Mesendoderm (in vitro differentiated cells): ENCODE results near the gene GPR21.

Experiments used
- DNase-seq: peaks from one replicate; pipeline ENCODE4 v3.0.0; 2013
- H2AK5ac ChIP-seq: 2 replicates; pipeline ENCODE4 v1.6.1; 2013; ENCODE audit warnings: low read length, inconsistent platforms
- H2BK120ac ChIP-seq: 2 replicates; pipeline ENCODE4 v1.6.1; 2013; ENCODE audit warnings: low read depth, mild to moderate bottlenecking, low read length, moderate library complexity, mixed read lengths
- H2BK15ac ChIP-seq: replicated peaks from 2 replicates; pipeline ENCODE4 v1.6.1; 2013; ENCODE audit warnings: low read depth, mild to moderate bottlenecking, moderate library complexity
- H2BK5ac ChIP-seq: 2 replicates; pipeline ENCODE4 v1.6.1; 2013; ENCODE audit warnings: low read length, inconsistent platforms
- H3K18ac ChIP-seq: 2 replicates; pipeline ENCODE4 v1.6.1; 2013; ENCODE audit warnings: mild to moderate bottlenecking, low read length, mixed read lengths
- H3K23ac ChIP-seq: one replicate; pipeline ENCODE4 v1.6.1; 2013; ENCODE audit warnings: low read length
- H3K27ac ChIP-seq: 2 replicates; pipeline ENCODE4 v1.5.1; 2013; ENCODE audit warnings: low read depth, mild to moderate bottlenecking, inconsistent platforms, low read length, moderate library complexity
- H3K27me3 ChIP-seq: 2 replicates; pipeline ENCODE4 v1.6.1; 2013; ENCODE audit warnings: low read length, control low read depth, mild to moderate bottlenecking, inconsistent platforms; ENCODE audit not compliant: insufficient read depth, poor library complexity
- H3K36me3 ChIP-seq: 2 replicates; pipeline ENCODE4 v1.6.1; 2013; ENCODE audit warnings: low read length, inconsistent platforms; ENCODE audit not compliant: control insufficient read depth, insufficient read depth
- H3K4ac ChIP-seq: one replicate; pipeline ENCODE4 v1.6.1; 2013; ENCODE audit warnings: low read depth, mild to moderate bottlenecking, low read length, moderate library complexity
- H3K4me1 ChIP-seq: 2 replicates; pipeline ENCODE4 v1.6.1; 2013; ENCODE audit warnings: low read depth, low read length, inconsistent platforms; ENCODE audit not compliant: control insufficient read depth
- H3K4me2 ChIP-seq: 2 replicates; pipeline ENCODE4 v1.6.1; 2013; ENCODE audit warnings: low read length
- H3K4me3 ChIP-seq: 2 replicates; pipeline ENCODE4 v1.5.1; 2013; ENCODE audit warnings: mild to moderate bottlenecking, low read length
- H3K56ac ChIP-seq: one replicate; pipeline ENCODE4 v1.6.1; 2013; ENCODE audit warnings: low read length
- H3K79me1 ChIP-seq: 2 replicates; pipeline ENCODE4 v1.6.1; 2013; ENCODE audit warnings: low read length, inconsistent platforms
- H3K79me2 ChIP-seq: 2 replicates; pipeline ENCODE4 v1.6.1; 2013; ENCODE audit warnings: mild to moderate bottlenecking, low read length; ENCODE audit not compliant: control insufficient read depth, insufficient read depth
- H3K9ac ChIP-seq: 2 replicates; pipeline ENCODE4 v1.6.1; 2013; ENCODE audit warnings: low read length, inconsistent platforms
- H4K5ac ChIP-seq: one replicate; pipeline ENCODE4 v1.6.1; 2013; ENCODE audit warnings: low read length
- H4K8ac ChIP-seq: one replicate; pipeline ENCODE4 v1.6.1; 2013; ENCODE audit warnings: low read depth, mild to moderate bottlenecking, control low read depth, low read length, moderate library complexity
- WGBS: extraction: QIAGEN DNeasy Blood & Tissue Kit; methylation state at CpG from one replicate; pipeline ENCODE4 v1.1.7; 2013; ENCODE audit warnings: low lambda C conversion rate, missing lambda C conversion rate; ENCODE audit not compliant: insufficient coverage; ENCODE audit errors: extremely low coverage; 5-methylcytosine and 5-hydroxymethylcytosine counted together

Gene GPR21

GRCh38 chr9:123034881-123035510 is 1.5 kb downstream of the GPR21 start:
- Histone ChIP-seq H2BK15ac (no peak overlapping the region), H3K27me3 (no peaks in the 10 kb centered on the region), H3K36me3 (no peaks in the 10 kb centered on the region), H2BK5ac (no peak overlapping the region), H3K79me2 (no peaks in the 10 kb centered on the region), H2BK120ac (no peak overlapping the region), H3K4me3 (no peak overlapping the region), H4K8ac (no peak overlapping the region), H3K9ac (no peak overlapping the region), H3K4ac (no peak overlapping the region), H3K56ac (no peak overlapping the region), H3K23ac (no peak overlapping the region), H3K27ac (no peak overlapping the region), H4K5ac (no peak overlapping the region), H3K79me1 (no peaks in the 10 kb centered on the region), H3K4me1 (no peaks in the 10 kb centered on the region), H3K4me2 (no peak overlapping the region), H3K18ac (no peak overlapping the region), H2AK5ac (no peak overlapping the region)
- no peak for DNase-seq
- WGBS, result no CpG with 5 or more reads among the region's 13 CpGs

GRCh38 chr9:123035791-123036190 is 2.3 kb downstream of the GPR21 start:
- no peak for DNase-seq
- Histone ChIP-seq H3K4ac (no peak overlapping the region), H3K4me3 (no peak overlapping the region), H3K18ac (no peak overlapping the region), H3K4me2 (no peak overlapping the region), H2BK5ac (no peak overlapping the region), H3K56ac (no peak overlapping the region), H3K79me1 (no peaks in the 10 kb centered on the region), H4K8ac (no peak overlapping the region), H4K5ac (no peak overlapping the region), H3K9ac (no peak overlapping the region), H3K36me3 (no peaks in the 10 kb centered on the region), H3K23ac (no peak overlapping the region), H3K4me1 (no peaks in the 10 kb centered on the region), H2BK120ac (no peak overlapping the region), H3K79me2 (no peaks in the 10 kb centered on the region), H3K27ac (no peak overlapping the region), H2AK5ac (no peak overlapping the region), H2BK15ac (no peak overlapping the region), H3K27me3 (no peaks in the 10 kb centered on the region)
- no CpG with 5 or more reads among the region's 2 CpGs for WGBS

GRCh38 chr9:123036893-123037545 is 3.6 kb downstream of the GPR21 start:
- no peak overlapping the region for H3K18ac ChIP-seq
- no peaks in the 10 kb centered on the region for H3K27me3 ChIP-seq
- no peak overlapping the region for H3K9ac ChIP-seq
- no peak for DNase-seq
- H3K4ac ChIP-seq, result no peak overlapping the region
- H3K23ac ChIP-seq, result no peak overlapping the region
- no peak overlapping the region for H3K4me3 ChIP-seq
- H2BK120ac ChIP-seq, result no peak overlapping the region
- H3K27ac ChIP-seq, result no peak overlapping the region
- H2BK5ac ChIP-seq, result no peak overlapping the region
- no peak overlapping the region for H2AK5ac ChIP-seq
- no peaks in the 10 kb centered on the region for H3K79me1 ChIP-seq
- no peak overlapping the region for H3K56ac ChIP-seq
- H3K4me2 ChIP-seq, result no peak overlapping the region
- no peak overlapping the region for H4K5ac ChIP-seq
- H4K8ac ChIP-seq, result no peak overlapping the region
- H3K4me1 ChIP-seq, result no peaks in the 10 kb centered on the region
- H2BK15ac ChIP-seq, result no peak overlapping the region
- no peaks in the 10 kb centered on the region for H3K36me3 ChIP-seq
- H3K79me2 ChIP-seq, result no peaks in the 10 kb centered on the region
- no CpG with 5 or more reads among the region's 3 CpGs for WGBS

- no peak overlapping the region for H3K23ac ChIP-seq
- H2BK15ac ChIP-seq, result no peak overlapping the region
- no peaks in the 10 kb centered on the region for H3K4me1 ChIP-seq
- no peak overlapping the region for H2BK5ac ChIP-seq
- WGBS, result no CpG with 5 or more reads among the region's 1 CpG
- H2BK120ac ChIP-seq, result no peak overlapping the region
- no peaks in the 10 kb centered on the region for H3K36me3 ChIP-seq
- no peak overlapping the region for H3K4ac ChIP-seq
- no peaks in the 10 kb centered on the region for H3K27me3 ChIP-seq
- DNase-seq, result no peak
- no peak overlapping the region for H2AK5ac ChIP-seq
- H3K56ac ChIP-seq, result no peak overlapping the region
- no peak overlapping the region for H4K8ac ChIP-seq
- no peak overlapping the region for H3K9ac ChIP-seq
- no peak overlapping the region for H3K27ac ChIP-seq
- no peak overlapping the region for H4K5ac ChIP-seq
- no peaks in the 10 kb centered on the region for H3K79me1 ChIP-seq
- no peak overlapping the region for H3K4me2 ChIP-seq
- H3K79me2 ChIP-seq, result no peaks in the 10 kb centered on the region
- no peak overlapping the region for H3K18ac ChIP-seq
- H3K4me3 ChIP-seq, result no peak overlapping the region
Observed at GRCh38 chr9:123039617-123040219, 6.3 kb downstream of the GPR21 start.

GRCh38 chr9:123040801-123041200 is 7.3 kb downstream of the GPR21 start:
- H3K79me1 ChIP-seq, result no peaks in the 10 kb centered on the region
- no peak for DNase-seq
- WGBS, result no CpG with 5 or more reads among the region's 1 CpG

More at GRCh38 chr9:123040801-123041200, 7.3 kb downstream of the GPR21 start:
- Histone ChIP-seq H3K4me2 (no peak overlapping the region), H4K8ac (no peak overlapping the region), H3K36me3 (no peaks in the 10 kb centered on the region), H3K23ac (no peak overlapping the region), H3K9ac (no peak overlapping the region), H3K4me3 (no peak overlapping the region), H3K18ac (no peak overlapping the region), H2BK120ac (no peak overlapping the region), H2BK15ac (no peak overlapping the region), H2AK5ac (no peak overlapping the region), H3K4me1 (no peaks in the 10 kb centered on the region), H2BK5ac (no peak overlapping the region), H3K4ac (no peak overlapping the region), H3K79me2 (no peaks in the 10 kb centered on the region), H3K27me3 (no peaks in the 10 kb centered on the region), H3K56ac (no peak overlapping the region), H3K27ac (no peak overlapping the region), H4K5ac (no peak overlapping the region)
